ENCODE results near the gene KLF4. TPM values are rescaled to one million over a fixed set of nuclear protein-coding genes. Genes with fewer than 3 reads are reported as not detected.

The KLF4 gene
- total RNA-seq, 6 donors from 2014 or later: 50.3 to 213 (median 104) TPM

GRCh38 chr9:107483666-107484065, 5.9 kb downstream of the KLF4 start:
- Histone ChIP-seq H3K4me3 (peak overlapping the region in 2 of 4 donors; percentile 64 to 87), H3K4me1 (peaks cover 14 to 18% (median 16%) of the 10 kb centered on the region in 4 donors), H3K27me3 (peaks cover 0 to 15% (median 7%) of the 10 kb centered on the region in 4 donors), H3K27ac (peak overlapping the region; percentile 16 to 96 (median 94)), H3K36me3 (peaks cover 0 to 54% (median 11%) of the 10 kb centered on the region in 4 donors), H3K9me3 (no peaks in the 10 kb centered on the region)
- ATAC-seq (ENCODE audit: low FRiP score in 2 of 2) (no peak), DNase-seq (no peak)
- TF ChIP-seq CTCF (IDR thresholded peaks at IDR 0.05) (no peak), POLR2A (IDR thresholded peaks at IDR 0.05) (peak in 1 of 4 donors; percentile 18), POLR2AphosphoS5 (IDR thresholded peaks at IDR 0.05) (no peak)
- 59 to 69% methylated on average over 2 of the region's 2 CpGs for WGBS, 2 donors

- TF ChIP-seq POLR2A (IDR thresholded peaks at IDR 0.05): no peak
- peak in 3 of 6 experiments; percentile 10 to 17 (median 15) for TF ChIP-seq CTCF (IDR thresholded peaks at IDR 0.05)
- TF ChIP-seq POLR2AphosphoS5 (IDR thresholded peaks at IDR 0.05): no peak
- ATAC-seq (ENCODE audit: low FRiP score in 2 of 2) (no peak), DNase-seq (no peak)
- peaks cover 0 to 7% (median 5%) of the 10 kb centered on the region in 4 donors for H3K4me1 ChIP-seq
- no peaks in the 10 kb centered on the region for H3K9me3 ChIP-seq
- H3K27me3 ChIP-seq: no peaks in the 10 kb centered on the region
- peak overlapping the region in 1 of 4 donors; percentile 0 for H3K4me3 ChIP-seq
- H3K36me3 ChIP-seq: peaks cover 0 to 33% (median 6%) of the 10 kb centered on the region in 4 donors
- peak overlapping the region in 1 of 4 donors; percentile 13 for H3K27ac ChIP-seq
- WGBS, 2 donors: 38 to 46% methylated on average over 4 of the region's 4 CpGs
Observed at GRCh38 chr9:107481035-107481434, 8.5 kb downstream of the KLF4 start.

GRCh38 chr9:107480386-107480789, 9.2 kb downstream of the KLF4 start:
- 39 to 53% methylated on average over 12 of the region's 12 CpGs for WGBS, 2 donors
- ATAC-seq (ENCODE audit: low FRiP score in 2 of 2): peak in 1 of 2 donors; percentile 66
- H3K27ac ChIP-seq: peak overlapping the region in 2 of 4 donors; percentile 13 to 15
- H3K27me3 ChIP-seq: no peaks in the 10 kb centered on the region
- H3K36me3 ChIP-seq: peaks cover 0 to 26% (median 3%) of the 10 kb centered on the region in 4 donors
- TF ChIP-seq CTCF (IDR thresholded peaks at IDR 0.05): no peak
- TF ChIP-seq EP300 (IDR thresholded peaks at IDR 0.05): no peak
- no peak for TF ChIP-seq POLR2A (IDR thresholded peaks at IDR 0.05)
- TF ChIP-seq POLR2AphosphoS5 (IDR thresholded peaks at IDR 0.05): no peak
- DNase-seq: peak in 1 of 2 donors; percentile 57
- peaks cover 0 to 7% (median 5%) of the 10 kb centered on the region in 4 donors for H3K4me1 ChIP-seq
- H3K4me3 ChIP-seq: peak overlapping the region in 1 of 4 donors; percentile 0
- no peaks in the 10 kb centered on the region for H3K9me3 ChIP-seq

- peak in 1 of 2 donors; percentile 28 for ATAC-seq (ENCODE audit: low FRiP score in 2 of 2)
- H3K27ac ChIP-seq: no peak overlapping the region
- TF ChIP-seq EP300 (IDR thresholded peaks at IDR 0.05) (no peak), CTCF (IDR thresholded peaks at IDR 0.05) (no peak), POLR2A (IDR thresholded peaks at IDR 0.05) (no peak), POLR2AphosphoS5 (IDR thresholded peaks at IDR 0.05) (no peak)
- no peaks in the 10 kb centered on the region for H3K27me3 ChIP-seq
- H3K36me3 ChIP-seq: peaks cover 0 to 12% (median 0%) of the 10 kb centered on the region in 4 donors
- 76 to 81% methylated on average over 4 of the region's 4 CpGs for WGBS, 2 donors
- peaks cover 0 to 5% (median 4%) of the 10 kb centered on the region in 4 donors for H3K4me1 ChIP-seq
- H3K4me3 ChIP-seq: no peak overlapping the region
- no peak for DNase-seq
- no peaks in the 10 kb centered on the region for H3K9me3 ChIP-seq
Observed at GRCh38 chr9:107478805-107479204, 10.8 kb downstream of the KLF4 start.

GRCh38 chr9:107474124-107474523, 15.4 kb downstream of the KLF4 start:
- ATAC-seq (ENCODE audit: low FRiP score in 2 of 2) (no peak), DNase-seq (no peak)
- no peaks in the 10 kb centered on the region for H3K4me1 ChIP-seq
- TF ChIP-seq POLR2AphosphoS5 (IDR thresholded peaks at IDR 0.05) (no peak), CTCF (IDR thresholded peaks at IDR 0.05) (no peak), EP300 (IDR thresholded peaks at IDR 0.05) (no peak), POLR2A (IDR thresholded peaks at IDR 0.05) (no peak)
- no peak overlapping the region for H3K4me3 ChIP-seq
- H3K36me3 ChIP-seq: no peaks in the 10 kb centered on the region
- 90 to 91% methylated on average over 6 of the region's 6 CpGs for WGBS, 2 donors
- no peaks in the 10 kb centered on the region for H3K9me3 ChIP-seq
- H3K27ac ChIP-seq: no peak overlapping the region
- H3K27me3 ChIP-seq: no peaks in the 10 kb centered on the region

Measured in upper lobe of left lung (tissue), 6 donors.